HepG2 (cell line): ENCODE data around the gene PAIP2. TPM values are rescaled to one million over a fixed set of nuclear protein-coding genes. Genes with fewer than 3 reads are reported as not detected.
A peak's percentile ranks its signal among the peaks of the same experiment; 100 is the strongest.

Experiments used
- FOXC1 ChIP-seq: sonication (generic); formaldehyde crosslinking; IDR thresholded peaks from 2 replicates; pipeline ENCODE4 v1.8.0; 2022; ENCODE audit warnings: mild to moderate bottlenecking, missing genetic modification reagents, borderline replicate concordance
- GTF2F1 ChIP-seq: fragments of 150-350 bp; IDR thresholded peaks from 2 replicates; pipeline ENCODE4 v1.6.1; 2014; ENCODE audit warnings: low read length
- KLF16 ChIP-seq, 2 experiments: sonication (generic) in 1 of 2; formaldehyde crosslinking in 1 of 2; IDR thresholded peaks; 2 replicates each; pipeline versions ENCODE4 v1.6.1 to v1.8.0; 2016 to 2023; ENCODE audit warnings: missing genetic modification reagents in 2 of 2, missing compliant biosample characterization in 1 of 2
- PAXIP1 ChIP-seq: sonication (generic); formaldehyde crosslinking; conservative IDR thresholded peaks from 2 replicates; pipeline ENCODE4 v1.4.0; 2020; ENCODE audit warnings: mild to moderate bottlenecking, missing genetic modification reagents, moderate library complexity
- PBX3 ChIP-seq: sonication (generic); formaldehyde crosslinking; IDR thresholded peaks from 2 replicates; pipeline ENCODE4 v1.8.1; 2023; ENCODE audit warnings: missing genetic modification reagents, inconsistent platforms, borderline replicate concordance
- PPARG ChIP-seq: conservative IDR thresholded peaks from 2 replicates; pipeline ENCODE4 v1.6.1; 2016; ENCODE audit warnings: missing biosample characterization, missing genetic modification reagents
- ZNF318 ChIP-seq: sonication (generic); formaldehyde crosslinking; IDR thresholded peaks from 2 replicates; pipeline ENCODE4 v1.4.0; 2020; ENCODE audit warnings: mild to moderate bottlenecking, missing genetic modification reagents
- ZNF609 ChIP-seq: sonication (generic); formaldehyde crosslinking; IDR thresholded peaks from 2 replicates; pipeline ENCODE4 v1.4.0; 2020; ENCODE audit warnings: mild to moderate bottlenecking, missing genetic modification reagents, borderline replicate concordance
- polyA plus RNA-seq, 8 experiments: library from polyadenylated mRNA; depleted of rRNA in 3 of 8; stranded (reverse) in 7 of 8; unstranded in 1 of 8; fragments of >200 nt; fragmentation: Illumina TruSeq in 4 of 8; extraction: Trizol in 4 of 8; gene quantifications; 2 replicates each; pipeline versions ENCODE4 v1.2.1 to v1.2.3, GENCODE V29; 2011 to 2016; ENCODE audit warnings: low read depth in 4 of 8, missing spikeins in 1 of 8, mixed read lengths in 1 of 8; ENCODE audit not compliant: insufficient read depth in 1 of 8
- total RNA-seq, 5 experiments: library from RNA; depleted of rRNA; stranded (reverse); fragments of >200 nt; fragmentation: Illumina TruSeq; extraction: Trizol; gene quantifications; 2 replicates each; pipeline ENCODE4 v1.2.3, GENCODE V29; 2016; ENCODE audit warnings: low read depth in 1 of 5

PAIP2 gene
- total and polyA plus RNA-seq, 2 of the 13 experiments (the other 11 are each of a cell fraction or from before 2014, with no cell fraction given) = 61.5 to 76.3 TPM

- peak; percentile 68 for TF ChIP-seq ZNF609 (CRISPR knock-in tag)
- TF ChIP-seq ZNF318 (CRISPR knock-in tag) = no peak; the same call in 1 of the 2 replicates
- TF ChIP-seq FOXC1 = no peak
- peak in 1 of 2 experiments; percentile 64; a peak in 1 of 4 replicates for TF ChIP-seq KLF16 (CRISPR knock-in tag; IDR thresholded peaks at IDR 0.05)
- TF ChIP-seq PAXIP1 (CRISPR knock-in tag) = peak; percentile 55
- 0 out of 2 replicates have a peak, but pooled peaks have one; percentile 50 for TF ChIP-seq GTF2F1
- no peak; the same call in 1 of the 2 replicates for TF ChIP-seq PPARG (CRISPR knock-in tag)
- no peak for TF ChIP-seq PBX3 (CRISPR knock-in tag)
Measured at GRCh38 chr5:139341689-139342422, at the start of gene PAIP2 (continued).
